CD14-positive monocyte (primary cell): ENCODE results near the gene MAP1LC3B. TPM values are rescaled to one million over a fixed set of nuclear protein-coding genes. Genes with fewer than 3 reads are reported as not detected.

Experiments used
- DNase-seq, 3 donors: peaks; one replicate each; pipeline ENCODE4 v3.0.0-alpha.2; 2011 to 2022
- H2AFZ ChIP-seq: 2 replicates; pipeline ENCODE4 v1.6.0; 2012; ENCODE audit warnings: mild to moderate bottlenecking, low read depth, low read length, inconsistent platforms; ENCODE audit not compliant: insufficient read depth, poor library complexity, severe bottlenecking
- H3K27ac ChIP-seq, 2 donors: 1 replicate in 1 of 2; 2 replicates in 1 of 2; pipeline ENCODE4 v1.5.1; 2012 to 2013; ENCODE audit warnings: low read length in 2 of 2, control low read depth in 1 of 2, inconsistent platforms in 1 of 2, low read depth in 1 of 2, mild to moderate bottlenecking in 1 of 2
- H3K27me3 ChIP-seq, 2 donors: one replicate each; pipeline versions ENCODE4 v1.6.0 to v1.6.1; 2011 to 2013; ENCODE audit warnings: low read length in 2 of 2; ENCODE audit not compliant: control insufficient read depth in 2 of 2, insufficient read depth in 2 of 2
- H3K36me3 ChIP-seq, 2 donors: replicated peaks in 1 of 2; 1 replicate in 1 of 2; 2 replicates in 1 of 2; pipeline versions ENCODE4 v1.5.1 to v1.6.1; 2012 to 2013; ENCODE audit warnings: low read length in 2 of 2, control low read depth in 1 of 2, inconsistent platforms in 1 of 2, mild to moderate bottlenecking in 1 of 2; ENCODE audit not compliant: insufficient read depth in 2 of 2, control insufficient read depth in 1 of 2
- H3K4me1 ChIP-seq, 2 donors: 1 replicate in 1 of 2; 2 replicates in 1 of 2; pipeline versions ENCODE4 v1.5.1 to v1.6.1; 2012 to 2013; ENCODE audit warnings: low read length in 2 of 2, control low read depth in 1 of 2, inconsistent platforms in 1 of 2, mild to moderate bottlenecking in 1 of 2, moderate library complexity in 1 of 2; ENCODE audit not compliant: insufficient read depth in 2 of 2, control insufficient read depth in 1 of 2
- H3K4me2 ChIP-seq: replicated peaks from 2 replicates; pipeline ENCODE3; 2012; ENCODE audit warnings: low read length, moderate library complexity, mild to moderate bottlenecking; ENCODE audit not compliant: poor library complexity, severe bottlenecking; ENCODE audit errors: extremely low read depth
- H3K4me3 ChIP-seq, 3 experiments: fragments of 200-600 bp in 1 of 3; sonication (generic) in 1 of 3; replicated peaks in 1 of 3; 1 replicate in 2 of 3; 2 replicates in 1 of 3; pipeline ENCODE4 v1.5.1; 2011 to 2013; ENCODE audit warnings: low read length in 3 of 3, mild to moderate bottlenecking in 3 of 3, control low read depth in 2 of 3, low read depth in 2 of 3, inconsistent platforms in 1 of 3, moderate library complexity in 1 of 3
- H3K79me2 ChIP-seq: 2 replicates; pipeline ENCODE4 v1.6.0; 2012; ENCODE audit warnings: mild to moderate bottlenecking, control low read depth, inconsistent platforms, low read length, moderate library complexity; ENCODE audit not compliant: insufficient read depth
- H3K9ac ChIP-seq: 2 replicates; pipeline ENCODE4 v1.6.0; 2017; ENCODE audit warnings: low read length, mild to moderate bottlenecking; ENCODE audit not compliant: insufficient read depth, poor library complexity, severe bottlenecking
- H3K9me3 ChIP-seq, 2 donors: replicated peaks in 1 of 2; 1 replicate in 1 of 2; 2 replicates in 1 of 2; pipeline versions ENCODE4 v1.5.1 to v1.6.1; 2012 to 2013; ENCODE audit warnings: low read length in 2 of 2, control low read depth in 1 of 2; ENCODE audit not compliant: control insufficient read depth in 1 of 2, insufficient read depth in 1 of 2
- H4K20me1 ChIP-seq: 2 replicates; pipeline ENCODE4 v1.6.0; 2012; ENCODE audit warnings: mild to moderate bottlenecking, low read length, control low read depth, moderate library complexity; ENCODE audit not compliant: insufficient read depth
- H3K27ac Mint-ChIP-seq, 7 donors: one replicate each; pipeline ENCODE4 v1.8.0; 2020; ENCODE audit warnings: mild to moderate bottlenecking in 7 of 7, mixed read lengths in 7 of 7, moderate library complexity in 6 of 7, inconsistent platforms in 2 of 7
- H3K27me3 Mint-ChIP-seq, 3 donors: one replicate each; pipeline ENCODE4 v1.8.0; 2021 to 2022; ENCODE audit warnings: low read depth in 3 of 3, mild to moderate bottlenecking in 3 of 3, mixed read lengths in 3 of 3, moderate library complexity in 3 of 3, inconsistent platforms in 1 of 3
- H3K36me3 Mint-ChIP-seq, 2 donors: one replicate each; pipeline ENCODE4 v1.8.0; 2020; ENCODE audit warnings: mixed read lengths in 2 of 2, inconsistent platforms in 1 of 2, mild to moderate bottlenecking in 1 of 2
- H3K4me1 Mint-ChIP-seq: one replicate; pipeline ENCODE4 v1.8.0; 2020; ENCODE audit warnings: mild to moderate bottlenecking, mixed read lengths
- H3K4me3 Mint-ChIP-seq, 2 donors: one replicate each; pipeline ENCODE4 v1.8.0; 2020; ENCODE audit warnings: mild to moderate bottlenecking in 2 of 2, mixed read lengths in 2 of 2, moderate library complexity in 1 of 2
- H3K9me3 Mint-ChIP-seq, 7 donors: one replicate each; pipeline ENCODE4 v1.8.0; 2020 to 2022; ENCODE audit warnings: mixed read lengths in 7 of 7, mild to moderate bottlenecking in 6 of 7, moderate library complexity in 6 of 7, inconsistent platforms in 2 of 7
- WGBS: methylation state at CpG from one replicate; pipeline ENCODE4 v1.1.5; 2013; ENCODE audit warnings: missing lambda C conversion rate; ENCODE audit not compliant: insufficient coverage; 5-methylcytosine and 5-hydroxymethylcytosine counted together
- intact Hi-C, 2 donors: fragments of 100-400 bp; cut with micrococcal nuclease; formaldehyde crosslinking; loops; one replicate each; pipeline versions ENCODE4 v1.15.0 to v1.15.1; 2023
- polyA plus RNA-seq, 3 donors: library from polyadenylated mRNA; depleted of rRNA in 1 of 3; unstranded in 2 of 3; stranded (reverse) in 1 of 3; fragments of 300-500 nt in 2 of 3; fragments of >200 nt in 1 of 3; fragmentation: Illumina TruSeq in 2 of 3; gene quantifications; 1 replicate in 2 of 3; 2 replicates in 1 of 3; pipeline ENCODE4 v1.2.3, GENCODE V29; 2012 to 2021
- TF ChIP-seq, protein P1 (sequence below): fragments of 200-600 bp; IDR thresholded peaks from one replicate; pipeline ENCODE4 v1.8.0; 2022; ENCODE audit warnings: antibody characterized with exemption, mild to moderate bottlenecking

MAP1LC3B gene
- polyA plus RNA-seq, 3 donors: 102 to 147 (median 140) TPM

DNA sequence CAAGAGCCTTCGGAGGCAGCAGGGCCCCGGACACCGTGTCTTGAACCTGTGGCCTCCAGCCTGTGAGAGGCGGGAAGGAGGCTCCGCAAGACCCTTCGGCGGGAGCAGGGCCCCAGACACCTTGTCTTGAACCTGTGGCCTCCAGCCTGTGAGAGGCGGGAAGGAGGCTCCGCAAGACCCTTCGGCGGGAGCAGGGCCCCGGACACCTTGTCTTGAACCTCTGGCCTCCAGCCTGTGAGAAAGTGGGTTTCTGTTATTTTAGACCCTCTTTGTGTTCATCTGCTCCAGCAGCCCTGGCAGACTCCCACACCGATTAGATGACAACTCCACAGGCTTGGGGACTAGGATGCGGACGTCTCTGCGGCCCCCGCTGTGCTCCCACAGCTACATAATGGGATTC is 38.5 kb upstream of the MAP1LC3B start:
- TF ChIP-seq, protein P1, sequence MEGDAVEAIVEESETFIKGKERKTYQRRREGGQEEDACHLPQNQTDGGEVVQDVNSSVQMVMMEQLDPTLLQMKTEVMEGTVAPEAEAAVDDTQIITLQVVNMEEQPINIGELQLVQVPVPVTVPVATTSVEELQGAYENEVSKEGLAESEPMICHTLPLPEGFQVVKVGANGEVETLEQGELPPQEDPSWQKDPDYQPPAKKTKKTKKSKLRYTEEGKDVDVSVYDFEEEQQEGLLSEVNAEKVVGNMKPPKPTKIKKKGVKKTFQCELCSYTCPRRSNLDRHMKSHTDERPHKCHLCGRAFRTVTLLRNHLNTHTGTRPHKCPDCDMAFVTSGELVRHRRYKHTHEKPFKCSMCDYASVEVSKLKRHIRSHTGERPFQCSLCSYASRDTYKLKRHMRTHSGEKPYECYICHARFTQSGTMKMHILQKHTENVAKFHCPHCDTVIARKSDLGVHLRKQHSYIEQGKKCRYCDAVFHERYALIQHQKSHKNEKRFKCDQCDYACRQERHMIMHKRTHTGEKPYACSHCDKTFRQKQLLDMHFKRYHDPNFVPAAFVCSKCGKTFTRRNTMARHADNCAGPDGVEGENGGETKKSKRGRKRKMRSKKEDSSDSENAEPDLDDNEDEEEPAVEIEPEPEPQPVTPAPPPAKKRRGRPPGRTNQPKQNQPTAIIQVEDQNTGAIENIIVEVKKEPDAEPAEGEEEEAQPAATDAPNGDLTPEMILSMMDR: no peak
- no peak overlapping the region for H3K9ac ChIP-seq
- H3K27ac ChIP-seq: no peak overlapping the region
- peaks cover 0 to 3% (median 0%) of the 10 kb centered on the region in 7 donors for H3K9me3 Mint-ChIP-seq
- H3K36me3 Mint-ChIP-seq: peaks cover 18 to 25% of the 10 kb centered on the region in 2 donors
- H3K4me3 ChIP-seq: no peak overlapping the region
- H3K36me3 ChIP-seq: peaks cover 2 to 8% of the 10 kb centered on the region in 2 donors
- H3K4me1 Mint-ChIP-seq: no peaks in the 10 kb centered on the region
- no peak overlapping the region for H3K27ac Mint-ChIP-seq
- no peaks in the 10 kb centered on the region for H3K4me1 ChIP-seq
- WGBS: 100% methylated on average over 5 of the region's 17 CpGs
- no peaks in the 10 kb centered on the region for H3K9me3 ChIP-seq
- no peak overlapping the region for H2AFZ ChIP-seq
- no peak overlapping the region for H3K4me2 ChIP-seq
- intact Hi-C loops: no loop called here
- H3K79me2 ChIP-seq: no peaks in the 10 kb centered on the region
- no peaks in the 10 kb centered on the region for H4K20me1 ChIP-seq
- no peaks in the 10 kb centered on the region for H3K27me3 ChIP-seq
- no peak for DNase-seq
- peaks cover 0 to 20% (median 5%) of the 10 kb centered on the region in 3 donors for H3K27me3 Mint-ChIP-seq
- H3K4me3 Mint-ChIP-seq: no peak overlapping the region

DNA sequence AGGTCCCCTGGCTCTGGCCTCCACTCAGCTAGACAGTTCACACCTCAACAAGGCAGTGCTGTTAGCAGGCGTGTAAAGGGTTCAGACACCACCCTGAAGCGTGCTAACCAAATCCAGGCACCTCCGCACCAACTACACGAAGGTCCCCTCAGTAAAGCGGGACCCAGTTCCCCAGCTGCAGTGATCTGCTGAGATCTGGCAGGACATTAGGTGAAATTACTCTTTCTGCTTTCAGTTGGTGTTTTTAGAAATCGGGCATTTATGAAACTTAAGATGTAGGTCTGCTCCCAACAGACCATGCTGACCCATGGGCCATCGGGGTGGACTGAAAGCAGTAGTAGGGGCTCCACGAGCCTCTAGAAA is 35.7 kb upstream of the MAP1LC3B start:
- H3K79me2 ChIP-seq: no peaks in the 10 kb centered on the region
- peaks cover 15% of the 10 kb centered on the region for H4K20me1 ChIP-seq
- no peak overlapping the region for H3K27ac ChIP-seq
- peaks cover 39 to 45% of the 10 kb centered on the region in 2 donors for H3K36me3 Mint-ChIP-seq
- H3K4me3 ChIP-seq: no peak overlapping the region
- peaks cover 9 to 35% (median 28%) of the 10 kb centered on the region in 3 donors for H3K27me3 Mint-ChIP-seq
- H3K9ac ChIP-seq: no peak overlapping the region
- TF ChIP-seq, protein P1: no peak
- intact Hi-C loops: no loop called here
- H3K4me1 Mint-ChIP-seq: no peaks in the 10 kb centered on the region
- no peaks in the 10 kb centered on the region for H3K9me3 ChIP-seq
- H3K27me3 ChIP-seq: peaks cover 0 to 9% of the 10 kb centered on the region in 2 donors
- H3K27ac Mint-ChIP-seq: no peak overlapping the region
- H3K4me3 Mint-ChIP-seq: no peak overlapping the region
- peaks cover 4 to 17% of the 10 kb centered on the region in 2 donors for H3K36me3 ChIP-seq
- no peak for DNase-seq
- H3K9me3 Mint-ChIP-seq: peaks cover 0 to 6% (median 0%) of the 10 kb centered on the region in 7 donors
- H2AFZ ChIP-seq: no peak overlapping the region
- H3K4me2 ChIP-seq: no peak overlapping the region
- no peaks in the 10 kb centered on the region for H3K4me1 ChIP-seq
- 96% methylated on average over 7 of the region's 8 CpGs for WGBS
